Esophagus muscularis mucosa (tissue), 4 donors: Measurements from ENCODE around the gene CACNA2D3. TPM values are rescaled to one million over a fixed set of nuclear protein-coding genes. Genes with fewer than 3 reads are reported as not detected.
A peak's percentile ranks its signal among the peaks of the same experiment; 100 is the strongest.

Experiments used
- DNase-seq: peaks from one replicate; pipeline ENCODE4 v3.0.0-alpha.2; 2017; ENCODE audit errors: extremely low spot score
- H3K27ac ChIP-seq, 4 donors: fragments of 200-600 bp; sonication (generic); replicated peaks in 1 of 4; 1 replicate in 3 of 4; 2 replicates in 1 of 4; pipeline ENCODE4 v1.5.1; 2016 to 2019; ENCODE audit warnings: mild to moderate bottlenecking in 1 of 4
- H3K27me3 ChIP-seq, 4 donors: fragments of 200-600 bp; sonication (generic); one replicate each; pipeline versions ENCODE4 v1.5.1 to v1.6.0; 2016 to 2019
- H3K36me3 ChIP-seq, 4 donors: fragments of 200-600 bp; sonication (generic); one replicate each; pipeline ENCODE4 v1.5.1; 2016 to 2019
- H3K4me1 ChIP-seq, 4 donors: fragments of 200-600 bp; sonication (generic); one replicate each; pipeline ENCODE4 v1.5.1; 2016 to 2019
- H3K4me3 ChIP-seq, 4 donors: fragments of 200-600 bp; sonication (generic); 1 replicate in 2 of 4; 2 replicates in 2 of 4; pipeline ENCODE4 v1.5.1; 2016 to 2019; ENCODE audit warnings: mild to moderate bottlenecking in 4 of 4, moderate library complexity in 1 of 4
- H3K9me3 ChIP-seq, 4 donors: fragments of 200-600 bp; sonication (generic); 1 replicate in 3 of 4; 2 replicates in 1 of 4; pipeline ENCODE4 v1.5.1; 2016 to 2019
- EP300 ChIP-seq: sonication (generic); formaldehyde crosslinking; IDR thresholded peaks from one replicate; pipeline ENCODE4 v1.6.1; 2017; ENCODE audit warnings: antibody characterized with exemption
- POLR2A ChIP-seq: fragments of 450-650 bp; IDR thresholded peaks from one replicate; pipeline ENCODE4 v1.6.1; 2017; ENCODE audit warnings: antibody characterized with exemption, moderate library complexity, mild to moderate bottlenecking, low read depth
- POLR2AphosphoS5 ChIP-seq, 2 donors: sonication (generic); formaldehyde crosslinking; IDR thresholded peaks; one replicate each; pipeline ENCODE4 v1.6.1; 2017; ENCODE audit warnings: antibody characterized with exemption in 2 of 2
- whole genome bisulfite sequencing: methylation state at CpG from one replicate; pipeline ENCODE4 v1.1.5; 2018; 5-methylcytosine and 5-hydroxymethylcytosine counted together
- intact Hi-C: fragments of 100-400 bp; cut with DNase I; formaldehyde crosslinking; loops from one replicate; pipeline ENCODE4 v1.15.1; 2023
- total RNA-seq, 4 donors: library from RNA; depleted of rRNA; stranded (reverse); fragments of >200 nt; gene quantifications; one replicate each; pipeline versions ENCODE4 v1.1.0 to v1.2.1, GENCODE V29; 2016
- TF ChIP-seq, protein P1 (sequence below), 3 experiments: fragments of 200-600 bp in 2 of 3; fragments of 450-650 bp in 1 of 3; sonication (generic) in 2 of 3; IDR thresholded peaks; one replicate each; pipeline ENCODE4 v1.5.1; 2017 to 2019; ENCODE audit warnings: antibody characterized with exemption in 3 of 3, mild to moderate bottlenecking in 2 of 3, moderate library complexity in 1 of 3

Gene CACNA2D3
- total RNA-seq, 4 donors from 2014 or later = 2.5 to 6.3 (median 3.9) TPM

GRCh38 chr3:54506603-54507002 is 384.3 kb downstream of the CACNA2D3 start:
- TF ChIP-seq POLR2A (no peak), EP300 (no peak), POLR2AphosphoS5 (IDR thresholded peaks at IDR 0.05) (no peak)
- TF ChIP-seq, protein P1, sequence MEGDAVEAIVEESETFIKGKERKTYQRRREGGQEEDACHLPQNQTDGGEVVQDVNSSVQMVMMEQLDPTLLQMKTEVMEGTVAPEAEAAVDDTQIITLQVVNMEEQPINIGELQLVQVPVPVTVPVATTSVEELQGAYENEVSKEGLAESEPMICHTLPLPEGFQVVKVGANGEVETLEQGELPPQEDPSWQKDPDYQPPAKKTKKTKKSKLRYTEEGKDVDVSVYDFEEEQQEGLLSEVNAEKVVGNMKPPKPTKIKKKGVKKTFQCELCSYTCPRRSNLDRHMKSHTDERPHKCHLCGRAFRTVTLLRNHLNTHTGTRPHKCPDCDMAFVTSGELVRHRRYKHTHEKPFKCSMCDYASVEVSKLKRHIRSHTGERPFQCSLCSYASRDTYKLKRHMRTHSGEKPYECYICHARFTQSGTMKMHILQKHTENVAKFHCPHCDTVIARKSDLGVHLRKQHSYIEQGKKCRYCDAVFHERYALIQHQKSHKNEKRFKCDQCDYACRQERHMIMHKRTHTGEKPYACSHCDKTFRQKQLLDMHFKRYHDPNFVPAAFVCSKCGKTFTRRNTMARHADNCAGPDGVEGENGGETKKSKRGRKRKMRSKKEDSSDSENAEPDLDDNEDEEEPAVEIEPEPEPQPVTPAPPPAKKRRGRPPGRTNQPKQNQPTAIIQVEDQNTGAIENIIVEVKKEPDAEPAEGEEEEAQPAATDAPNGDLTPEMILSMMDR (IDR thresholded peaks at IDR 0.05) = no peak
- DNase-seq = peak; percentile 64
- no peak overlapping the region for H3K27ac ChIP-seq
- H3K9me3 ChIP-seq = no peaks in the 10 kb centered on the region
- H3K4me3 ChIP-seq = no peak overlapping the region
- no peaks in the 10 kb centered on the region for H3K36me3 ChIP-seq
- H3K4me1 ChIP-seq = no peaks in the 10 kb centered on the region
- WGBS = 82% methylated on average over 3 of the region's 3 CpGs
- H3K27me3 ChIP-seq = no peaks in the 10 kb centered on the region
- intact Hi-C loops = no loop called here

DNA sequence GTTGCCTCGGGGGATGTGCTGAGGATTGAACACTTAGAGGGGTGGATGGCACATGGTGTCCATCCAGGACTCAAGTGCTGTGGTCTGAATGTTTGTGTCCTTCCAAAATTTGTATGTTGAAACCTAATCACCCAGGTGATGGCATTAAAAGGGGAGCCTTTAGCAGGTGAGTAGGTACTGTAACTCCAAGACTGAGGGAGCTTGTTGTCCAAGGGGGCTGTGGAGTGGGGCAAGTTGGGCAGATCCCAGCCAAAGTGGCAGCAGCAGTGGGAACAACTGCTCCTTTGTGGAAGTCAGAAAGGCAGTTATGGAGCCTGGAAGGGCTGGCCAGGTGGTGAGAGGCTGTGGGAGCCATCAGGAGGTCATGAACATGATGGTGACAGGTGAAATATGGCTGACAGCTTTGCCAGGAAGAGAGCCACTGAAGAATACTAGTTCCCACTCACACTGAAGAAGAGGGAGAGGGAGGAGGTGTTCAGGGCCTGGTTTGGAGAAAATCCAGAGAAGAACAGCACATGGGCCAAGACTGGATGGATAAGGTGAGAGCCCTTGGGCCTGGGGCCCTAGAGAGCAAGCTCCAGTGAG is 385.6 kb downstream of the CACNA2D3 start:
- no CpG with 5 or more reads among the region's 1 CpG for WGBS
- Histone ChIP-seq H3K36me3 (no peaks in the 10 kb centered on the region), H3K27me3 (no peaks in the 10 kb centered on the region), H3K27ac (no peak overlapping the region), H3K9me3 (no peaks in the 10 kb centered on the region), H3K4me3 (no peak overlapping the region), H3K4me1 (no peaks in the 10 kb centered on the region)
- intact Hi-C loops = no loop called here
- TF ChIP-seq EP300 (no peak), POLR2A (no peak), POLR2AphosphoS5 (IDR thresholded peaks at IDR 0.05) (no peak)
- TF ChIP-seq, protein P1 (IDR thresholded peaks at IDR 0.05) = no peak
- DNase-seq = peak; percentile 72

DNA sequence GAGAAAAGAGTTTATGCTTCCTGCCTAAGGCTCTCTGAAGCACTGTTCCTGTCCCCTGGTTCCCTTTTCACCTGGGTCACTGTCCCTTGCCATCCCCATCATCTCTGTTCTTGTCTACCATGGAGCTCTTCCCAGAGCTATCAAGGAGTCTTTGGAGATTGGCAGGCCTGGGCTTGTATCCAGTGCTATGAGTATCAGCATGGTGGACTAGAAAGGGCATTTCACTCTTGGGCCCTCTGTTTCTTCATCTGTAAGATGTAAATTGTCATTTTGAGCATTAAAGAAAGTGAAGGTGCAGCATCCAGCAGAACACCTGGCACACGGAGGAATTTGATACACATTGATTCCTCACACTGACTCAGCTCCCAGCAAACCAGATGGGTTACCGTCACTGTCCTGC is 388.2 kb downstream of the CACNA2D3 start:
- TF ChIP-seq EP300 = no peak
- no peak for TF ChIP-seq POLR2A
- TF ChIP-seq, protein P1 (IDR thresholded peaks at IDR 0.05) = no peak
- no peak for TF ChIP-seq POLR2AphosphoS5 (IDR thresholded peaks at IDR 0.05)
- Histone ChIP-seq H3K4me3 (no peak overlapping the region), H3K27ac (no peak overlapping the region), H3K27me3 (no peaks in the 10 kb centered on the region), H3K36me3 (no peaks in the 10 kb centered on the region), H3K9me3 (no peaks in the 10 kb centered on the region), H3K4me1 (no peaks in the 10 kb centered on the region)
- DNase-seq = peak; percentile 12
- intact Hi-C loops = no loop called here
- 100% methylated on average over 2 of the region's 2 CpGs for WGBS

- no peaks in the 10 kb centered on the region for H3K4me1 ChIP-seq
- no peaks in the 10 kb centered on the region for H3K9me3 ChIP-seq
- H3K27me3 ChIP-seq = no peaks in the 10 kb centered on the region
- TF ChIP-seq, protein P1 (IDR thresholded peaks at IDR 0.05) = no peak
- TF ChIP-seq POLR2A = no peak
- no peak for TF ChIP-seq POLR2AphosphoS5 (IDR thresholded peaks at IDR 0.05)
- no peak for TF ChIP-seq EP300
- no peaks in the 10 kb centered on the region for H3K36me3 ChIP-seq
- 78% methylated on average over 4 of the region's 4 CpGs for WGBS
- intact Hi-C loops = no loop called here
- DNase-seq = peak; percentile 70
- no peak overlapping the region for H3K27ac ChIP-seq
- no peak overlapping the region for H3K4me3 ChIP-seq
Observed at GRCh38 chr3:54511766-54512365, 389.5 kb downstream of the CACNA2D3 start.
